HCT116 (cell line): Measurements from ENCODE around the gene DEFB112. TPM values are rescaled to one million over a fixed set of nuclear protein-coding genes. Genes with fewer than 3 reads are reported as not detected.

ENCODE experiments used
- ATAC-seq: fragments of 200-7000 bp; cut with Tn5 transposase; 2 replicates; pipeline ENCODE4 v1.9.1; 2020; ENCODE audit warnings: mild to moderate bottlenecking, moderate library complexity
- BruUV-seq: library from RNA; stranded (reverse); fragments of 400-500 nt; replicated peaks from 2 replicates; lab custom pipeline; 2021; lab: Mats Ljungman, UMichigan
- CTCF ChIA-PET: fragments of 300-600 bp; sonication (Branson Sonifier 250); formaldehyde crosslinking; loops from one replicate; lab custom pipeline; 2021; ENCODE audit warnings: antibody characterized with exemption; lab: Charles Lee
- POLR2A ChIA-PET: fragments of 300-600, 350-600 bp; sonication (Branson Sonifier 250); formaldehyde crosslinking; loops from one replicate; lab custom pipeline; 2021; ENCODE audit warnings: antibody characterized with exemption; lab: Charles Lee
- RAD21 ChIA-PET, 2 experiments: fragments of 300-600 bp; sonication (Branson Sonifier 250); formaldehyde crosslinking; loops; one replicate each; lab custom pipeline; 2023; ENCODE audit warnings: low total read pairs in 2 of 2; ENCODE audit not compliant: uncharacterized antibody in 2 of 2, unreplicated experiment in 2 of 2, low non-redundant PET in 1 of 2; lab: Charles Lee
- DNase-seq: peaks from one replicate; pipeline ENCODE4 v3.0.0-alpha.2; 2010; ENCODE audit warnings: low read depth, low spot score
- H2AFZ ChIP-seq: fragments of 200-600 bp; shearing (Covaris generic), sonication (generic); 2 replicates; pipeline ENCODE4 v1.6.1; 2017; ENCODE audit warnings: low read depth, mixed run types, mixed read lengths, antibody characterized with exemption, low read length; ENCODE audit not compliant: poor library complexity, severe bottlenecking
- H3K27ac ChIP-seq: 2 replicates; pipeline ENCODE4 v1.5.1; 2012; ENCODE audit warnings: low read depth, low read length
- H3K27me3 ChIP-seq: fragments of 200-600 bp; sonication (generic); 2 replicates; pipeline ENCODE4 v1.6.1; 2016; ENCODE audit warnings: mixed run types, low read length, mixed read lengths; ENCODE audit not compliant: insufficient read depth
- H3K36me3 ChIP-seq, 2 experiments: fragments of 200-500 bp in 1 of 2; fragments of 200-600 bp in 1 of 2; sonication (Bioruptor generic) in 1 of 2; sonication (generic) in 1 of 2; 2 replicates each; pipeline versions ENCODE4 v1.5.1 to v1.6.1; 2014 to 2016; ENCODE audit warnings: low read length in 2 of 2, inconsistent platforms in 1 of 2, mixed read lengths in 1 of 2, mixed run types in 1 of 2; ENCODE audit not compliant: insufficient read depth in 2 of 2, control insufficient read depth in 1 of 2
- H3K4me1 ChIP-seq, 2 experiments: fragments of 200-600 bp in 1 of 2; sonication (generic) in 1 of 2; 2 replicates each; pipeline versions ENCODE4 v1.5.1 to v1.6.1; 2012 to 2017; ENCODE audit warnings: low read length in 2 of 2, inconsistent platforms in 1 of 2, mild to moderate bottlenecking in 1 of 2, mixed read lengths in 1 of 2, mixed run types in 1 of 2, moderate library complexity in 1 of 2; ENCODE audit not compliant: insufficient read depth in 2 of 2, control insufficient read depth in 1 of 2
- H3K4me2 ChIP-seq: fragments of 200-600 bp; sonication (generic); 2 replicates; pipeline ENCODE4 v1.6.1; 2017; ENCODE audit warnings: mixed run types, low read length, mixed read lengths
- H3K4me3 ChIP-seq, 2 experiments: fragments of 200-600 bp in 1 of 2; sonication (generic) in 1 of 2; replicated peaks in 1 of 2; 2 replicates each; pipeline ENCODE4 v1.5.1; 2011 to 2016; ENCODE audit warnings: low read length in 2 of 2, control low read depth in 1 of 2, low read depth in 1 of 2, mild to moderate bottlenecking in 1 of 2, mixed read lengths in 1 of 2, mixed run types in 1 of 2
- H3K79me2 ChIP-seq: fragments of 200-600 bp; sonication (generic); 2 replicates; pipeline ENCODE4 v1.6.1; 2017; ENCODE audit warnings: mild to moderate bottlenecking, mixed run types, low read length, moderate library complexity, mixed read lengths; ENCODE audit not compliant: insufficient read depth
- H3K9ac ChIP-seq: fragments of 200-600 bp; sonication (generic); 2 replicates; pipeline ENCODE4 v1.6.1; 2016; ENCODE audit warnings: low read length, mixed read lengths
- H3K9me2 ChIP-seq: fragments of 200-600 bp; sonication (generic), shearing (Covaris generic); 2 replicates; pipeline ENCODE4 v1.6.1; 2017; ENCODE audit warnings: mixed run types, mild to moderate bottlenecking, moderate library complexity; ENCODE audit not compliant: insufficient read depth
- H3K9me3 ChIP-seq, 2 experiments: fragments of 200-500 bp in 1 of 2; fragments of 200-600 bp in 1 of 2; sonication (Bioruptor generic) in 1 of 2; sonication (generic) in 1 of 2; 2 replicates each; pipeline ENCODE4 v1.6.1; 2014 to 2017; ENCODE audit warnings: low read length in 2 of 2, mixed read lengths in 2 of 2, inconsistent platforms in 1 of 2, low read depth in 1 of 2, mild to moderate bottlenecking in 1 of 2, mixed run types in 1 of 2, moderate library complexity in 1 of 2; ENCODE audit not compliant: control insufficient read depth in 1 of 2, insufficient read depth in 1 of 2
- H4K20me1 ChIP-seq: fragments of 200-600 bp; sonication (generic), shearing (Covaris generic); 2 replicates; pipeline ENCODE4 v1.6.1; 2017; ENCODE audit warnings: mixed run types, mild to moderate bottlenecking, moderate library complexity; ENCODE audit not compliant: insufficient read depth
- CEBPB ChIP-seq: IDR thresholded peaks from 2 replicates; pipeline ENCODE4 v1.6.1; 2012; ENCODE audit warnings: low read depth
- EGR1 ChIP-seq: IDR thresholded peaks from 2 replicates; pipeline ENCODE4 v1.6.1; 2012; ENCODE audit warnings: low read depth
- EZH2 ChIP-seq: fragments of 200-600 bp; sonication (generic); IDR thresholded peaks from 2 replicates; pipeline ENCODE4 v1.6.1; 2017; ENCODE audit warnings: antibody characterized with exemption, mixed run types
- FOSL1 ChIP-seq: IDR thresholded peaks from 2 replicates; pipeline ENCODE4 v1.6.1; 2012; ENCODE audit warnings: low read depth
- POLR2A ChIP-seq: IDR thresholded peaks from 2 replicates; pipeline ENCODE4 v1.7.0; 2011; ENCODE audit warnings: borderline replicate concordance; ENCODE audit not compliant: insufficient read depth, insufficient read length; ENCODE audit errors: extremely low read depth
- intact Hi-C: fragments of 100-400 bp; cut with micrococcal nuclease; formaldehyde crosslinking; loops from 2 replicates; pipeline ENCODE4 v1.10.0; 2022
- total RNA-seq: library from RNA; stranded (reverse); gene quantifications from one replicate; pipeline ENCODE4 v1.2.1, GENCODE V29; 2021; ENCODE audit not compliant: unreplicated experiment
- TF ChIP-seq, protein P1 (sequence below): IDR thresholded peaks from 2 replicates; pipeline ENCODE4 v1.6.1; 2011; ENCODE audit warnings: mild to moderate bottlenecking, low read length, moderate library complexity; ENCODE audit not compliant: insufficient replicate concordance; ENCODE audit errors: extremely low read depth
- TF ChIP-seq, protein P2 (sequence below): IDR thresholded peaks from 2 replicates; pipeline ENCODE4 v1.6.1; 2012
- TF ChIP-seq, protein P3 (sequence below), 3 experiments: fragments of 200-600 bp in 1 of 3; sonication (generic) in 1 of 3; IDR thresholded peaks in 2 of 3; conservative IDR thresholded peaks in 1 of 3; 2 replicates each; pipeline ENCODE4 v1.5.1; 2012 to 2017; ENCODE audit warnings: low read depth in 2 of 3, low read length in 2 of 3, antibody characterized with exemption in 1 of 3, borderline replicate concordance in 1 of 3, control low read depth in 1 of 3, mild to moderate bottlenecking in 1 of 3, mixed read lengths in 1 of 3, mixed run types in 1 of 3, moderate library complexity in 1 of 3; ENCODE audit not compliant: insufficient read depth in 1 of 3

DEFB112 gene
- total RNA-seq, 1 experiment from 2014 or later: not detected

DNA sequence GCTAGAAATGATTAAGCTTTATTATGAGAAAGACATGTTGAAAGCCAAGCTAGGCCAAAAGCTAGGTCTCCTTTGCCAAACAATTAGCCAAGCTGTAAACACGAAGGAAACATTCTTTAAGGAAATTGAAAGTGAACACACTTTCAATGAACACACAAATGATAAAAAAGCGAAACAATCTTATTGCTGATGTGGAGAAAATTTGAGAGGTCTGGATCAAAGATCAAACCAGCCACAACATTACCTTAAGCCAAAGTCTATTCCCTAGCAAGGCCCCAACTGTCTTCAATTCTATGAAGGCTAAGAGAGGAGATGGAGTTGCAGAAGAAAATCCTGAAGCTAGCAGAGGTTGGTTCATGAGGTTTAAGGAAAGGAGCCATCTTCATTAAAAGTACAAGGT, 40.2 kb upstream of the DEFB112 start:
- ChIA-PET CTCF (no interaction called here), RAD21 (no interaction called here), POLR2A (no interaction called here)
- H3K9me2 ChIP-seq: no peaks in the 10 kb centered on the region
- no peaks in the 10 kb centered on the region for H3K36me3 ChIP-seq
- H3K79me2 ChIP-seq: no peaks in the 10 kb centered on the region
- no peaks in the 10 kb centered on the region for H4K20me1 ChIP-seq
- H3K27me3 ChIP-seq: no peaks in the 10 kb centered on the region; the same call in 1 of the 2 replicates
- TF ChIP-seq, protein P1, sequence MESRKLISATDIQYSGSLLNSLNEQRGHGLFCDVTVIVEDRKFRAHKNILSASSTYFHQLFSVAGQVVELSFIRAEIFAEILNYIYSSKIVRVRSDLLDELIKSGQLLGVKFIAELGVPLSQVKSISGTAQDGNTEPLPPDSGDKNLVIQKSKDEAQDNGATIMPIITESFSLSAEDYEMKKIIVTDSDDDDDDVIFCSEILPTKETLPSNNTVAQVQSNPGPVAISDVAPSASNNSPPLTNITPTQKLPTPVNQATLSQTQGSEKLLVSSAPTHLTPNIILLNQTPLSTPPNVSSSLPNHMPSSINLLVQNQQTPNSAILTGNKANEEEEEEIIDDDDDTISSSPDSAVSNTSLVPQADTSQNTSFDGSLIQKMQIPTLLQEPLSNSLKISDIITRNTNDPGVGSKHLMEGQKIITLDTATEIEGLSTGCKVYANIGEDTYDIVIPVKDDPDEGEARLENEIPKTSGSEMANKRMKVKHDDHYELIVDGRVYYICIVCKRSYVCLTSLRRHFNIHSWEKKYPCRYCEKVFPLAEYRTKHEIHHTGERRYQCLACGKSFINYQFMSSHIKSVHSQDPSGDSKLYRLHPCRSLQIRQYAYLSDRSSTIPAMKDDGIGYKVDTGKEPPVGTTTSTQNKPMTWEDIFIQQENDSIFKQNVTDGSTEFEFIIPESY: no peak
- TF ChIP-seq POLR2A (no peak), EZH2 (no peak), EGR1 (no peak), CEBPB (no peak), FOSL1 (no peak)
- TF ChIP-seq, protein P2, sequence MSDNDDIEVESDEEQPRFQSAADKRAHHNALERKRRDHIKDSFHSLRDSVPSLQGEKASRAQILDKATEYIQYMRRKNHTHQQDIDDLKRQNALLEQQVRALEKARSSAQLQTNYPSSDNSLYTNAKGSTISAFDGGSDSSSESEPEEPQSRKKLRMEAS: no peak
- TF ChIP-seq, protein P3, sequence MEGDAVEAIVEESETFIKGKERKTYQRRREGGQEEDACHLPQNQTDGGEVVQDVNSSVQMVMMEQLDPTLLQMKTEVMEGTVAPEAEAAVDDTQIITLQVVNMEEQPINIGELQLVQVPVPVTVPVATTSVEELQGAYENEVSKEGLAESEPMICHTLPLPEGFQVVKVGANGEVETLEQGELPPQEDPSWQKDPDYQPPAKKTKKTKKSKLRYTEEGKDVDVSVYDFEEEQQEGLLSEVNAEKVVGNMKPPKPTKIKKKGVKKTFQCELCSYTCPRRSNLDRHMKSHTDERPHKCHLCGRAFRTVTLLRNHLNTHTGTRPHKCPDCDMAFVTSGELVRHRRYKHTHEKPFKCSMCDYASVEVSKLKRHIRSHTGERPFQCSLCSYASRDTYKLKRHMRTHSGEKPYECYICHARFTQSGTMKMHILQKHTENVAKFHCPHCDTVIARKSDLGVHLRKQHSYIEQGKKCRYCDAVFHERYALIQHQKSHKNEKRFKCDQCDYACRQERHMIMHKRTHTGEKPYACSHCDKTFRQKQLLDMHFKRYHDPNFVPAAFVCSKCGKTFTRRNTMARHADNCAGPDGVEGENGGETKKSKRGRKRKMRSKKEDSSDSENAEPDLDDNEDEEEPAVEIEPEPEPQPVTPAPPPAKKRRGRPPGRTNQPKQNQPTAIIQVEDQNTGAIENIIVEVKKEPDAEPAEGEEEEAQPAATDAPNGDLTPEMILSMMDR (IDR thresholded peaks at IDR 0.05 in 2 of 3, conservative IDR thresholded peaks at IDR 0.05 in 1 of 3; ENCODE audit: borderline replicate concordance in 1 of 3, insufficient read depth in 1 of 3, low read depth in 2 of 3, low read length in 2 of 3): no peak
- no TSS peak for BruUV-seq
- no peak overlapping the region for H3K4me2 ChIP-seq
- H3K4me3 ChIP-seq: no peak overlapping the region
- DNase-seq: no peak
- H2AFZ ChIP-seq: no peak overlapping the region
- H3K27ac ChIP-seq: no peak overlapping the region
- no peak for ATAC-seq
- no peaks in the 10 kb centered on the region for H3K9me3 ChIP-seq
- no peaks in the 10 kb centered on the region for H3K4me1 ChIP-seq
- intact Hi-C loops: no loop called here
- H3K9ac ChIP-seq: no peak overlapping the region
